ELR (cell line): ENCODE data around the gene VPS9D1.

Source experiments
- DNase-seq: peaks from one replicate; pipeline ENCODE4 v3.0.0-alpha.2; 2015; ENCODE audit warnings: low read depth

VPS9D1 gene

GRCh38 chr16:89732142-89732917 lies 11.6 kb upstream of the VPS9D1 start:
- no peak for DNase-seq

GRCh38 chr16:89730610-89731234 lies 10.0 kb upstream of the VPS9D1 start:
- no peak for DNase-seq

GRCh38 chr16:89729863-89730593 lies 9.3 kb upstream of the VPS9D1 start:
- no peak for DNase-seq

GRCh38 chr16:89729293-89729692 lies 8.6 kb upstream of the VPS9D1 start:
- no peak for DNase-seq

GRCh38 chr16:89727406-89728120 lies 6.9 kb upstream of the VPS9D1 start:
- DNase-seq = no peak

- DNase-seq = no peak
Measured at GRCh38 chr16:89723279-89724250, 2.9 kb upstream of the VPS9D1 start.

GRCh38 chr16:89722392-89723278 lies 1.9 kb upstream of the VPS9D1 start:
- peak; percentile 43 for DNase-seq

GRCh38 chr16:89721546-89722391 lies 1.1 kb upstream of the VPS9D1 start:
- peak; percentile 73 for DNase-seq

- peak; percentile 44 for DNase-seq
Measured at GRCh38 chr16:89720551-89720812, 216 bp downstream of the VPS9D1 start.

GRCh38 chr16:89717688-89718505 lies 2.8 kb downstream of the VPS9D1 start:
- no peak for DNase-seq

- no peak for DNase-seq
Measured at GRCh38 chr16:89716916-89717687, 3.6 kb downstream of the VPS9D1 start.

GRCh38 chr16:89716493-89716892 lies 4.2 kb downstream of the VPS9D1 start:
- no peak for DNase-seq

GRCh38 chr16:89712274-89712781 lies 8.4 kb downstream of the VPS9D1 start:
- no peak for DNase-seq

- peak; percentile 78 for DNase-seq
Measured at GRCh38 chr16:89711601-89712273, 9.0 kb downstream of the VPS9D1 start.

- no peak for DNase-seq
Measured at GRCh38 chr16:89710709-89711564, 9.8 kb downstream of the VPS9D1 start.
